OCI-LY7 (cell line): Measurements from ENCODE around the gene TANC1.

Experiments used
- CTCF ChIP-seq: fragments of 200-600 bp; sonication (generic); conservative IDR thresholded peaks from 2 replicates; pipeline ENCODE4 v1.5.1; 2014; ENCODE audit warnings: mild to moderate bottlenecking, antibody characterized with exemption, low read length, moderate library complexity, mixed read lengths
- EZH2phosphoT487 ChIP-seq: fragments of 200-600 bp; sonication (generic); IDR thresholded peaks from 2 replicates; pipeline ENCODE4 v1.6.1; 2018; ENCODE audit warnings: low read depth, borderline replicate concordance, mild to moderate bottlenecking, mixed run types, antibody characterized with exemption, low read length, moderate library complexity, mixed read lengths

- TF ChIP-seq CTCF, result no peak
- no peak for TF ChIP-seq EZH2phosphoT487
Measured at GRCh38 chr2:159096901-159097300, 128.5 kb downstream of the TANC1 start.
